Measurements from ENCODE around the gene SBNO1.

GRCh38 chr12:123384318-123384993 lies 19.8 kb upstream of the SBNO1 start:
- no peak for TF ChIP-seq CTCF (IDR thresholded peaks at IDR 0.05 in 2 of 3, conservative IDR thresholded peaks at IDR 0.05 in 1 of 3; ENCODE audit: borderline replicate concordance in 1 of 3, insufficient read depth in 1 of 3, low read depth in 2 of 3, low read length in 2 of 3)
- no peak for TF ChIP-seq TCF7L2 (IDR thresholded peaks at IDR 0.05; ENCODE audit: borderline replicate concordance, extremely low read depth, insufficient read depth, insufficient read length)
- TF ChIP-seq POLR2A (IDR thresholded peaks at IDR 0.05; ENCODE audit: borderline replicate concordance, extremely low read depth, insufficient read depth, insufficient read length), result no peak
- TF ChIP-seq EZH2phosphoT487 (IDR thresholded peaks at IDR 0.05; ENCODE audit: borderline replicate concordance), result no peak
- TF ChIP-seq YY1 (IDR thresholded peaks at IDR 0.05; ENCODE audit: extremely low read depth, insufficient replicate concordance, low read depth, low read length), result no peak

All from HCT116 (cell line).